ENCODE measurements around the gene IKBIP.
"Not testable (repeated sequence)": the region's sequence is repeated elsewhere in the genome, so short reads cannot be mapped to it uniquely, and the experiment has no call there.

IKBIP gene

GRCh38 chr12:98638009-98638408 lies 6.6 kb downstream of the IKBIP start:
- Histone ChIP-seq H3K9me3 (ENCODE audit: control insufficient read depth, low read length) (no peaks in the 10 kb centered on the region), H3K27me3 (ENCODE audit: control insufficient read depth, insufficient read depth, low read length, poor library complexity, severe bottlenecking) (no peaks in the 10 kb centered on the region), H3K4me3 (ENCODE audit: insufficient read depth, low read depth, low read length) (no peak overlapping the region), H3K36me3 (ENCODE audit: control insufficient read depth, insufficient read depth, low read length) (no peaks in the 10 kb centered on the region), H3K4me1 (ENCODE audit: control insufficient read depth, insufficient read depth, low read length) (no peaks in the 10 kb centered on the region), H3K27ac (ENCODE audit: insufficient read depth, low read depth, low read length, poor library complexity, severe bottlenecking) (no peak overlapping the region)
- 92 to 100% methylated on average over 2 of the region's 2 CpGs for WGBS, 2 experiments

DNA sequence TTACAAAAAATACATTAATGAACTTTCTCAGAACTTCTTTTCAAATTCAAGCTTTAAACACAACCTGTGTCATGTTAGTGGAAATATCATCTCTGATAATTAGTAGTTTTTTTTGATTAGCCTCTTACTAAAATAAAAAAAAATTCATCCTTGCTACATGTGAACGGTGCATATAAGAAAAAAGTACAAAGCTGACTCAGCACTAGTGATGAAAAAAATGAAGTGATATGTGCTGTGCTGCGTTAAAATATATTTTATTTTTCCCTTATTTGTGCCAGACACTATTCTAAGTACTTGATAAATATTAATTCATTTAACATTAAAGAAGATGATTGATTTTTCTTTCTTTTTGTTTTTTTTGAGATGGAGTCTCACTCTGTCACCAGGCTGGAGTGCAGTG lies 7.5 kb downstream of the IKBIP start:
- no peak overlapping the region for H3K27ac ChIP-seq (ENCODE audit: insufficient read depth, low read depth, low read length, poor library complexity, severe bottlenecking)
- H3K4me3 ChIP-seq (ENCODE audit: insufficient read depth, low read depth, low read length) = no peak overlapping the region
- H3K36me3 ChIP-seq (ENCODE audit: control insufficient read depth, insufficient read depth, low read length) = no peaks in the 10 kb centered on the region
- 100% methylated on average over 1 of the region's 2 CpGs; no CpG with 5 or more reads in 1 of the 2 experiments for WGBS, 2 experiments
- no peaks in the 10 kb centered on the region for H3K4me1 ChIP-seq (ENCODE audit: control insufficient read depth, insufficient read depth, low read length)
- no peaks in the 10 kb centered on the region for H3K27me3 ChIP-seq (ENCODE audit: control insufficient read depth, insufficient read depth, low read length, poor library complexity, severe bottlenecking)
- no peaks in the 10 kb centered on the region for H3K9me3 ChIP-seq (ENCODE audit: control insufficient read depth, low read length)

DNA sequence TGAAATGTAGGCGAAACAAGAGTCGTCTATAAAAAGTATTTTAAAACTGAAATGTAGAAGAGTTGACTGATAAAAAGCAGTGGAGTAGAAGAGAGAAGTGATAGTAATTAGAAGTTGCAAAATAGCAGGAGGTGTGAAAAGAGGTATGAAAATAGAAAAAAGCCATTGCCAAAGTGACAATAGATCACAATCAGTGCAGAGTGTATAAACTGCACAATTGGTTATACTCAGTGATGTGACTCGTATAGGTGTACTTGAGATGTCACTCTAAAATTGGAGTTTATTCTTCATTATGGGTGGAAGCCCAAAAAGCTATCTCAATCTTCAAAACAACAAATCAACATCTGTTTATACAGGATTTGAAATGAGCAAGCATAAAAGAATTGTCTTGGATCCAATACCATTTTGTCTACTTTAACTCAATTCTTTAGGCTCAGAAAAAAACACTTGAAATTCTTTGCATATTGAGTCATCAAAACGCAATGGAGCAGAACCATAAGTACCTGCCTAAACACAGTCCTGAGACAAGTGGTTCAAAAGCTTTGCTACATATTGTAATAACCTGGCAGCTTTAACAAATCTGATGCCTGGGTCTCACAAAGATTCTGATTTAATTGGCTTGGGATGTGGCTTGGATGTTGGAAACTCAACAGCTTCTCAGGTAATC lies 8.8 kb downstream of the IKBIP start:
- Histone ChIP-seq H3K4me3 (ENCODE audit: insufficient read depth, low read depth, low read length) (no peak overlapping the region), H3K9me3 (ENCODE audit: control insufficient read depth, low read length) (no peaks in the 10 kb centered on the region), H3K36me3 (ENCODE audit: control insufficient read depth, insufficient read depth, low read length) (no peaks in the 10 kb centered on the region), H3K27ac (ENCODE audit: insufficient read depth, low read depth, low read length, poor library complexity, severe bottlenecking) (no peak overlapping the region), H3K4me1 (ENCODE audit: control insufficient read depth, insufficient read depth, low read length) (no peaks in the 10 kb centered on the region), H3K27me3 (ENCODE audit: control insufficient read depth, insufficient read depth, low read length, poor library complexity, severe bottlenecking) (no peaks in the 10 kb centered on the region)
- 94 to 95% methylated on average over 4 of the region's 4 CpGs for WGBS, 2 experiments

DNA sequence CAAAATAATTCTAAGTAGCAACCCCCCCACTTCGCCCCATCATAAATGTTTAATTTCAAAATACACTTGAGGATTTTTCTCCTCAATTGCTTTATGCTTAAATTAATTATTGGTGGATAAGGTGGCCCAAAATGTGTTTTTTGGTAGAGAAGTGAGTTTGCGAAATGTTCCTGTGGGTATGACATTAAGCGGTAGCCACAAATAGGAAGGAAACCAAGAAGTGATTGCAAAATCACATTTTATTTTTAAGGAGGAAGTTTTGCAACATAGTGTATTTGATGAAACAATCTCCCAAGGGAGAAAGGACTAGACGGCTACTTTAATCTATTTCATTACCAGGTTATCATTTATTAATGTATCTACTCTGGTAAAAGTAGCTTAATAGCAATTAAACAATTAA lies 25.6 kb downstream of the IKBIP start:
- no peaks in the 10 kb centered on the region for H3K27me3 ChIP-seq (ENCODE audit: control insufficient read depth, insufficient read depth, low read length, poor library complexity, severe bottlenecking)
- H3K4me1 ChIP-seq (ENCODE audit: control insufficient read depth, insufficient read depth, low read length) = no peaks in the 10 kb centered on the region
- no peaks in the 10 kb centered on the region for H3K9me3 ChIP-seq (ENCODE audit: control insufficient read depth, low read length)
- no peaks in the 10 kb centered on the region for H3K36me3 ChIP-seq (ENCODE audit: control insufficient read depth, insufficient read depth, low read length)
- WGBS, 2 experiments = 97% methylated on average over 2 to 3 of the region's 4 CpGs
- no peak overlapping the region for H3K4me3 ChIP-seq (ENCODE audit: insufficient read depth, low read depth, low read length)
- no peak overlapping the region for H3K27ac ChIP-seq (ENCODE audit: insufficient read depth, low read depth, low read length, poor library complexity, severe bottlenecking)

- H3K27me3 ChIP-seq (ENCODE audit: control insufficient read depth, insufficient read depth, low read length, poor library complexity, severe bottlenecking) = no peaks in the 10 kb centered on the region
- H3K36me3 ChIP-seq (ENCODE audit: control insufficient read depth, insufficient read depth, low read length) = no peaks in the 10 kb centered on the region
- H3K4me3 ChIP-seq (ENCODE audit: insufficient read depth, low read depth, low read length) = no peak overlapping the region
- no peaks in the 10 kb centered on the region for H3K4me1 ChIP-seq (ENCODE audit: control insufficient read depth, insufficient read depth, low read length)
- H3K9me3 ChIP-seq (ENCODE audit: control insufficient read depth, low read length) = no peaks in the 10 kb centered on the region
- no peak overlapping the region for H3K27ac ChIP-seq (ENCODE audit: insufficient read depth, low read depth, low read length, poor library complexity, severe bottlenecking)
- WGBS, 2 experiments = 78 to 85% methylated on average over 5 of the region's 5 CpGs
These were observed 31.8 kb downstream of the IKBIP start for GRCh38 chr12:98612696-98613334.

DNA sequence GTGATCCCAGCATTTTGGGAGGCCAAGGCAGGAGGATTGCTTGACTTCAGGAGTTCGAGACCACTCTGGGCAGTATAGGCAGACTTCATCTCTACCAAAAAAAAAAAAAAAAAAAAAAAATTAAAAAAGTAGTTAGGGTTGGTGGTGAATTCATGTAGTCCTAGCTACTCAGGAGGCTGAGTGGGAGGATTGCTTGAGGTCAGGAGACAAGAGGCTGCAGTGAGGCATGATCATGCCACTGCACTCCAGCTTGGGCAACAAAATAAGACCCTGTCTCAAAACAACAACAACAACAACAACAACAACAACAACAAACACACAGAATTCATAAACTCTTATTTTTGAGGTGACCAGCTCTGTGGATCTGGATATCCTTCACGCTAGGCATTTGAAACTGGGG lies 34.0 kb downstream of the IKBIP start:
- no peaks in the 10 kb centered on the region for H3K9me3 ChIP-seq (ENCODE audit: control insufficient read depth, low read length)
- H3K27me3 ChIP-seq (ENCODE audit: control insufficient read depth, insufficient read depth, low read length, poor library complexity, severe bottlenecking) = no peaks in the 10 kb centered on the region
- H3K27ac ChIP-seq (ENCODE audit: insufficient read depth, low read depth, low read length, poor library complexity, severe bottlenecking) = no peak overlapping the region
- no peaks in the 10 kb centered on the region for H3K4me1 ChIP-seq (ENCODE audit: control insufficient read depth, insufficient read depth, low read length)
- no peak overlapping the region for H3K4me3 ChIP-seq (ENCODE audit: insufficient read depth, low read depth, low read length)
- no peaks in the 10 kb centered on the region for H3K36me3 ChIP-seq (ENCODE audit: control insufficient read depth, insufficient read depth, low read length)
- WGBS, 2 experiments = 100% methylated on average over 1 to 2 of the region's 2 CpGs

GRCh38 chr12:98606359-98606988 lies 38.1 kb downstream of the IKBIP start:
- no peaks in the 10 kb centered on the region for H3K27me3 ChIP-seq (ENCODE audit: control insufficient read depth, insufficient read depth, low read length, poor library complexity, severe bottlenecking)
- H3K4me3 ChIP-seq (ENCODE audit: insufficient read depth, low read depth, low read length) = no peak overlapping the region
- H3K9me3 ChIP-seq (ENCODE audit: control insufficient read depth, low read length) = no peaks in the 10 kb centered on the region
- WGBS, 2 experiments = no CpG with 5 or more reads among the region's 2 CpGs
- no peaks in the 10 kb centered on the region for H3K4me1 ChIP-seq (ENCODE audit: control insufficient read depth, insufficient read depth, low read length)
- H3K36me3 ChIP-seq (ENCODE audit: control insufficient read depth, insufficient read depth, low read length) = peaks cover 13% of the 10 kb centered on the region
- H3K27ac ChIP-seq (ENCODE audit: insufficient read depth, low read depth, low read length, poor library complexity, severe bottlenecking) = no peak overlapping the region

DNA sequence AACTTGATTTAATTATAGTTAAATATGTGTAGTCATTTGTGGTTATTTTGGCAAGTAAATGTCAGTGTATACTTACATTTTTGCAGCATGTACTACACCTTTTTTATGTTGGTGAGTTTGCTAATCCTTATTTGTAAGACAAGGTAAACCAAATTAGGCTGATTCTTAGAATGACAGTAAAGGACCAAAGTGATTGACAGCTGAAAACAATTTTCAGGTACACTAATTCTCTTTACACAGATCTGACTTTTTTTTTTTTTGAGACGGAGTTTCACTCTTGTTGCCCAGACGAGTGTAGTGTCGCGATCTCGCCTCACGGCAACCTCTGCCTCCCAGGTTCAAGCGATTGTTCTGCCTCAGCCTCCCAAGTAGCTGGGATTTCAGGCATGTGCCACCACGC lies 42.7 kb downstream of the IKBIP start:
- 92 to 93% methylated on average over 8 of the region's 8 CpGs for WGBS, 2 experiments
- Histone ChIP-seq H3K36me3 (ENCODE audit: control insufficient read depth, insufficient read depth, low read length) (peaks cover 45% of the 10 kb centered on the region), H3K27me3 (ENCODE audit: control insufficient read depth, insufficient read depth, low read length, poor library complexity, severe bottlenecking) (no peaks in the 10 kb centered on the region), H3K4me1 (ENCODE audit: control insufficient read depth, insufficient read depth, low read length) (no peaks in the 10 kb centered on the region), H3K27ac (ENCODE audit: insufficient read depth, low read depth, low read length, poor library complexity, severe bottlenecking) (no peak overlapping the region), H3K9me3 (ENCODE audit: control insufficient read depth, low read length) (no peaks in the 10 kb centered on the region), H3K4me3 (ENCODE audit: insufficient read depth, low read depth, low read length) (no peak overlapping the region)

GRCh38 chr12:98597313-98597712 lies 47.3 kb downstream of the IKBIP start:
- 94 to 95% methylated on average over 5 of the region's 5 CpGs for WGBS, 2 experiments
- H3K36me3 ChIP-seq (ENCODE audit: control insufficient read depth, insufficient read depth, low read length) = peaks cover 39% of the 10 kb centered on the region
- not testable (repeated sequence) for H3K27ac ChIP-seq (ENCODE audit: insufficient read depth, low read depth, low read length, poor library complexity, severe bottlenecking)

GRCh38 chr12:98595243-98595988 lies 49.2 kb downstream of the IKBIP start:
- peaks cover 3% of the 10 kb centered on the region for H3K4me1 ChIP-seq (ENCODE audit: control insufficient read depth, insufficient read depth, low read length)
- no peaks in the 10 kb centered on the region for H3K9me3 ChIP-seq (ENCODE audit: control insufficient read depth, low read length)
- H3K27me3 ChIP-seq (ENCODE audit: control insufficient read depth, insufficient read depth, low read length, poor library complexity, severe bottlenecking) = no peaks in the 10 kb centered on the region
- H3K4me3 ChIP-seq (ENCODE audit: insufficient read depth, low read depth, low read length) = peak overlapping the region; percentile 100
- WGBS, 2 experiments = 80 to 94% methylated on average over 2 to 3 of the region's 3 CpGs
- H3K27ac ChIP-seq (ENCODE audit: insufficient read depth, low read depth, low read length, poor library complexity, severe bottlenecking) = no peak overlapping the region
- peaks cover 22% of the 10 kb centered on the region for H3K36me3 ChIP-seq (ENCODE audit: control insufficient read depth, insufficient read depth, low read length)

More at GRCh38 chr12:98597313-98597712, 47.3 kb downstream of the IKBIP start:
- H3K4me3 ChIP-seq (ENCODE audit: insufficient read depth, low read depth, low read length); H3K27me3 ChIP-seq (ENCODE audit: control insufficient read depth, insufficient read depth, low read length, poor library complexity, severe bottlenecking); H3K4me1 ChIP-seq (ENCODE audit: control insufficient read depth, insufficient read depth, low read length); H3K9me3 ChIP-seq (ENCODE audit: control insufficient read depth, low read length): not testable (repeated sequence)
